GM12878 (cell line): ENCODE data around the gene DYDC2. TPM values are rescaled to one million over a fixed set of nuclear protein-coding genes. Genes with fewer than 3 reads are reported as not detected.

Source experiments
- ATAC-seq: fragments of 200-7000 bp; cut with Tn5 transposase; 3 replicates; pipeline ENCODE4 v1.9.1; 2020; ENCODE audit warnings: mild to moderate bottlenecking, moderate library complexity
- BruUV-seq: library from RNA; stranded (reverse); fragments of 400-500 nt; replicated peaks from 2 replicates; lab custom pipeline; 2021; lab: Mats Ljungman, UMichigan
- CTCF ChIA-PET: fragments of 300-600 bp; sonication (Branson Sonifier 250); formaldehyde crosslinking; extraction: SDS; loops from one replicate; lab custom pipeline; 2021; ENCODE audit warnings: inconsistent platforms; lab: Yijun Ruan, JAX
- POLR2A ChIA-PET: fragments of 350-600 bp; formaldehyde crosslinking; extraction: SDS; loops from one replicate; lab custom pipeline; 2021; ENCODE audit warnings: inconsistent platforms; lab: Charles Lee
- RAD21 ChIA-PET: fragments of 300-600 bp; sonication (Branson Sonifier 250); formaldehyde crosslinking; loops from one replicate; lab custom pipeline; 2023; ENCODE audit warnings: antibody characterized with exemption; ENCODE audit not compliant: unreplicated experiment; lab: Charles Lee
- SMC1A ChIA-PET: fragments of 300-600 bp; sonication (Branson Sonifier 250); formaldehyde crosslinking; loops from one replicate; lab custom pipeline; 2023; ENCODE audit not compliant: unreplicated experiment, uncharacterized antibody; lab: Charles Lee
- DNase-seq: peaks from one replicate; pipeline ENCODE4 v3.0.0-alpha.2; 2011; ENCODE audit warnings: low read depth, low spot score
- FAIRE-seq: peaks from 3 replicates; lab custom pipeline; 2011; peaks lifted over from hg19 to GRCh38; lab: Jason Lieb, UNC
- H2AFZ ChIP-seq: 2 replicates; pipeline ENCODE4 v1.6.0; 2011; ENCODE audit warnings: low read depth, low read length, control low read depth; ENCODE audit not compliant: control insufficient read depth
- H3K27ac ChIP-seq: 2 replicates; pipeline ENCODE4 v1.5.1; 2011; ENCODE audit warnings: control low read depth; ENCODE audit not compliant: control insufficient read depth, insufficient read depth
- H3K27me3 ChIP-seq, 2 experiments: replicated peaks in 1 of 2; 2 replicates each; pipeline versions ENCODE4 v1.6.0 to v1.6.1; 2011; ENCODE audit warnings: low read length in 1 of 2; ENCODE audit not compliant: control insufficient read depth in 2 of 2, insufficient read depth in 2 of 2
- H3K36me3 ChIP-seq, 2 experiments: 2 replicates each; pipeline ENCODE4 v1.5.1; 2011; ENCODE audit warnings: low read length in 1 of 2; ENCODE audit not compliant: control insufficient read depth in 2 of 2, insufficient read depth in 2 of 2
- H3K4me1 ChIP-seq: 2 replicates; pipeline ENCODE4 v1.6.1; 2011; ENCODE audit warnings: mild to moderate bottlenecking, low read length, moderate library complexity, mixed read lengths; ENCODE audit not compliant: control insufficient read depth, insufficient read depth
- H3K4me2 ChIP-seq: 2 replicates; pipeline ENCODE4 v1.6.0; 2011; ENCODE audit warnings: control low read depth; ENCODE audit not compliant: control insufficient read depth, insufficient read depth
- H3K4me3 ChIP-seq: fragments of 200-600 bp; sonication (generic); 2 replicates; pipeline ENCODE4 v1.5.1; 2016
- H3K79me2 ChIP-seq: 2 replicates; pipeline ENCODE4 v1.6.0; 2011; ENCODE audit warnings: low read length; ENCODE audit not compliant: control insufficient read depth, insufficient read depth
- H3K9ac ChIP-seq: 2 replicates; pipeline ENCODE4 v1.8.0; 2011; ENCODE audit warnings: low read length, control low read depth, mixed read lengths; ENCODE audit not compliant: control insufficient read depth, insufficient read depth
- H3K9me3 ChIP-seq: replicated peaks from 3 replicates; pipeline ENCODE4 v1.5.1; 2011; ENCODE audit warnings: mild to moderate bottlenecking, low read length; ENCODE audit not compliant: control insufficient read depth, insufficient read depth
- H4K20me1 ChIP-seq: 2 replicates; pipeline ENCODE4 v1.6.0; 2011; ENCODE audit not compliant: control insufficient read depth, insufficient read depth
- DPF2 ChIP-seq: fragments of 450-650 bp; IDR thresholded peaks from 2 replicates; pipeline ENCODE4 v1.6.1; 2017; ENCODE audit warnings: mild to moderate bottlenecking
- EED ChIP-seq: sonication (generic); IDR thresholded peaks from 2 replicates; pipeline ENCODE4 v1.6.1; 2016; ENCODE audit warnings: antibody characterized with exemption, low read depth
- NR2C2 ChIP-seq: IDR thresholded peaks from 2 replicates; pipeline ENCODE4 v1.6.1; 2011; ENCODE audit warnings: borderline replicate concordance, low read depth; ENCODE audit not compliant: control insufficient read depth, insufficient read length
- NRF1 ChIP-seq: conservative IDR thresholded peaks from 2 replicates; pipeline ENCODE4 v1.6.1; 2011; ENCODE audit warnings: mild to moderate bottlenecking, low read depth, low read length, improper control_type of control experiment
- RELA ChIP-seq: fragments of 450-650 bp; IDR thresholded peaks from 2 replicates; pipeline ENCODE4 v1.8.0; 2014; ENCODE audit warnings: borderline replicate concordance; ENCODE audit not compliant: partially characterized antibody
- SIX5 ChIP-seq: IDR thresholded peaks from 2 replicates; pipeline ENCODE4 v1.6.1; 2011; ENCODE audit warnings: mild to moderate bottlenecking, low read depth, low read length, moderate library complexity; ENCODE audit not compliant: severe bottlenecking
- WGBS: methylation state at CpG from one replicate; pipeline ENCODE4 v1.1.6; 2016; ENCODE audit warnings: low lambda C conversion rate; ENCODE audit not compliant: insufficient replicate concordance, insufficient coverage; ENCODE audit errors: missing lambda C conversion rate; 5-methylcytosine and 5-hydroxymethylcytosine counted together
- in situ Hi-C: fragments of 300-500 bp; cut with MboI; formaldehyde crosslinking; loops from 9 replicates; pipeline ENCODE4 v1.14.3; 2018; ENCODE audit warnings: mixed read lengths
- intact Hi-C: fragments of 100-400 bp; cut with micrococcal nuclease; formaldehyde crosslinking; loops from one replicate; pipeline ENCODE4 v1.14.2; 2022; ENCODE audit not compliant: unreplicated experiment
- polyA plus RNA-seq, 11 experiments: library from polyadenylated mRNA; depleted of rRNA in 4 of 11; unstranded in 6 of 11; stranded (reverse) in 5 of 11; fragments of >200 nt; fragmentation: Nextera tagmentation in 4 of 11; fragmentation: Illumina TruSeq in 1 of 11; extraction: Ambion mirVana in 4 of 11; extraction: Trizol in 1 of 11; gene quantifications; 1 replicate in 1 of 11; 2 replicates in 10 of 11; pipeline versions ENCODE4 v1.2.1 to v1.2.3, GENCODE V29; 2011 to 2016; ENCODE audit warnings: inconsistent platforms in 2 of 11, missing spikeins in 2 of 11, low read depth in 1 of 11
- total RNA-seq, 4 experiments: library from RNA; depleted of rRNA in 3 of 4; stranded (reverse); fragments of >200 nt in 3 of 4; fragmentation: Illumina TruSeq in 1 of 4; extraction: Trizol in 1 of 4; gene quantifications; 2 replicates each; pipeline versions ENCODE4 v1.2.1 to v1.2.3, GENCODE V29; 2013 to 2021
- TF ChIP-seq, protein P1 (sequence below): fragments of 450-650 bp; IDR thresholded peaks from 2 replicates; pipeline ENCODE4 v1.6.1; 2017; ENCODE audit warnings: borderline replicate concordance
- TF ChIP-seq, protein P2 (sequence below): IDR thresholded peaks from 2 replicates; pipeline ENCODE4 v1.6.1; 2011; ENCODE audit warnings: borderline replicate concordance, low read depth, mild to moderate bottlenecking, moderate library complexity, mixed read lengths, low read length; ENCODE audit not compliant: insufficient read depth; ENCODE audit errors: extremely low read length

DYDC2 gene
- total and polyA plus RNA-seq, 10 of the 15 experiments (the other 5 are each of a cell fraction or from before 2014, with no cell fraction given) = 0.18 TPM; not detected in 9

DNA sequence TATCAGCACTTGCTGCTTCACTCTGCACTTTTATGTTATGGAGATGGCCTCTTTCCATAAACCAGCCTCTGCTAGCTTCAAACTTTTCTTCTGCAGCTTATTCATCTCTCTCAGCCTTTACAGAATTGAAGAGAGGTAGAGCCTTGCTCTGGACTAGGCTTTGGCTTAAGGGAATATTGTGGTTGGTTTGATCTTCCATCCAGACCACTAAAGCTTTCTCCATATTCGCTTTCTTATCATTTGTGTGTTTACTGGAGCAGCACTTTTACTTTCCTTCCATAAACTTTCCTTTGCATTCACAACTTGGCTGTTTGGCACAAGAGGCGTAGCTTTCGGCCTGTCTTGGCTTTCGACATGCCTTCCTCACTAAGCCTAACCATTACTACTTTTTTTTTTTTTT is 23.6 kb downstream of the DYDC2 start:
- CTCF ChIA-PET = interaction anchor here (1.3 kb wide), 1 partner anchor 64 kb away, joined by 10 read pairs; no protein-coding TSS in a partner anchor
- peaks cover 0 to 4% of the 10 kb centered on the region in 2 experiments; a peak in 2 of 4 replicates for H3K27me3 ChIP-seq
- ATAC-seq (no peak), FAIRE-seq (no peak), DNase-seq (no peak)
- no peaks in the 10 kb centered on the region for H3K36me3 ChIP-seq
- H3K4me3 ChIP-seq = no peak overlapping the region
- WGBS = 35% methylated on average over 4 of the region's 4 CpGs
- no peaks in the 10 kb centered on the region for H3K79me2 ChIP-seq
- no peak overlapping the region for H3K27ac ChIP-seq
- POLR2A ChIA-PET = no interaction called here
- H3K9me3 ChIP-seq = no peaks in the 10 kb centered on the region; the same call in 2 of the 3 replicates
- no TSS peak for BruUV-seq
- RAD21 ChIA-PET = interaction anchor here (1.4 kb wide), 1 partner anchor 125 kb away, joined by 4 read pairs; no protein-coding TSS in a partner anchor
- TF ChIP-seq EED = no peak
- no peak for TF ChIP-seq SIX5
- no peak for TF ChIP-seq NRF1
- TF ChIP-seq, protein P1, sequence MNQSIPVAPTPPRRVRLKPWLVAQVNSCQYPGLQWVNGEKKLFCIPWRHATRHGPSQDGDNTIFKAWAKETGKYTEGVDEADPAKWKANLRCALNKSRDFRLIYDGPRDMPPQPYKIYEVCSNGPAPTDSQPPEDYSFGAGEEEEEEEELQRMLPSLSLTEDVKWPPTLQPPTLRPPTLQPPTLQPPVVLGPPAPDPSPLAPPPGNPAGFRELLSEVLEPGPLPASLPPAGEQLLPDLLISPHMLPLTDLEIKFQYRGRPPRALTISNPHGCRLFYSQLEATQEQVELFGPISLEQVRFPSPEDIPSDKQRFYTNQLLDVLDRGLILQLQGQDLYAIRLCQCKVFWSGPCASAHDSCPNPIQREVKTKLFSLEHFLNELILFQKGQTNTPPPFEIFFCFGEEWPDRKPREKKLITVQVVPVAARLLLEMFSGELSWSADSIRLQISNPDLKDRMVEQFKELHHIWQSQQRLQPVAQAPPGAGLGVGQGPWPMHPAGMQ = no peak
- TF ChIP-seq NR2C2 = no peak
- TF ChIP-seq RELA = no peak
- TF ChIP-seq, protein P2, sequence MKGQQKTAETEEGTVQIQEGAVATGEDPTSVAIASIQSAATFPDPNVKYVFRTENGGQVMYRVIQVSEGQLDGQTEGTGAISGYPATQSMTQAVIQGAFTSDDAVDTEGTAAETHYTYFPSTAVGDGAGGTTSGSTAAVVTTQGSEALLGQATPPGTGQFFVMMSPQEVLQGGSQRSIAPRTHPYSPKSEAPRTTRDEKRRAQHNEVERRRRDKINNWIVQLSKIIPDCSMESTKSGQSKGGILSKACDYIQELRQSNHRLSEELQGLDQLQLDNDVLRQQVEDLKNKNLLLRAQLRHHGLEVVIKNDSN = no peak
- TF ChIP-seq DPF2 = no peak
- no peak overlapping the region for H3K9ac ChIP-seq
- SMC1A ChIA-PET = interaction anchor here (1.8 to 1.9 kb wide), 2 partner anchors 64 to 125 kb away, joined by 7 read pairs; no protein-coding TSS in a partner anchor
- in situ Hi-C loops (loop anchor here (5.0 kb wide), 1 partner anchor 127 kb away; no protein-coding TSS in a partner anchor), intact Hi-C loops (loop anchor here (5.0 to 10.0 kb wide), 3 partner anchors 122 to 542 kb away; no protein-coding TSS in a partner anchor)
- no peaks in the 10 kb centered on the region for H4K20me1 ChIP-seq
- H3K4me2 ChIP-seq = no peak overlapping the region
- no peaks in the 10 kb centered on the region for H3K4me1 ChIP-seq
- no peak overlapping the region for H2AFZ ChIP-seq
